Trophoblast cell (in vitro differentiated cells and primary cell): ENCODE data around the gene ITGA11.

Experiments used
- DNase-seq, 2 donors: peaks; one replicate each; pipeline ENCODE4 v3.0.0-alpha.2; 2016
- H2AFZ ChIP-seq: 2 replicates; pipeline ENCODE4 v1.6.1; 2013; ENCODE audit warnings: low read length, moderate library complexity, mild to moderate bottlenecking; ENCODE audit not compliant: insufficient read depth, poor library complexity
- H2AK5ac ChIP-seq: 2 replicates; pipeline ENCODE4 v1.6.1; 2013; ENCODE audit warnings: mild to moderate bottlenecking, low read length
- H2BK120ac ChIP-seq: 2 replicates; pipeline ENCODE4 v1.6.1; 2013; ENCODE audit warnings: low read length, mild to moderate bottlenecking, moderate library complexity; ENCODE audit not compliant: insufficient read depth, poor library complexity
- H2BK12ac ChIP-seq: 2 replicates; pipeline ENCODE4 v1.6.1; 2013; ENCODE audit warnings: mild to moderate bottlenecking, low read length, moderate library complexity
- H2BK5ac ChIP-seq: 2 replicates; pipeline ENCODE4 v1.6.1; 2013; ENCODE audit warnings: low read length, low read depth, moderate library complexity, mild to moderate bottlenecking; ENCODE audit not compliant: poor library complexity
- H3K14ac ChIP-seq: 2 replicates; pipeline ENCODE4 v1.6.1; 2013; ENCODE audit warnings: mild to moderate bottlenecking, low read length
- H3K18ac ChIP-seq: 2 replicates; pipeline ENCODE4 v1.6.1; 2013; ENCODE audit warnings: mild to moderate bottlenecking, low read length
- H3K23ac ChIP-seq: 2 replicates; pipeline ENCODE4 v1.6.1; 2013; ENCODE audit warnings: low read length
- H3K27ac ChIP-seq: 2 replicates; pipeline ENCODE4 v1.5.1; 2013; ENCODE audit warnings: low read depth, mild to moderate bottlenecking, inconsistent platforms, low read length, moderate library complexity
- H3K27me3 ChIP-seq: 2 replicates; pipeline ENCODE4 v1.6.1; 2013; ENCODE audit warnings: inconsistent platforms, mild to moderate bottlenecking, low read length, moderate library complexity; ENCODE audit not compliant: insufficient read depth
- H3K36me3 ChIP-seq, 2 experiments: 1 replicate in 1 of 2; 2 replicates in 1 of 2; pipeline ENCODE4 v1.6.1; 2013; ENCODE audit warnings: low read length in 2 of 2, mild to moderate bottlenecking in 2 of 2, moderate library complexity in 1 of 2; ENCODE audit not compliant: insufficient read depth in 2 of 2, control insufficient read depth in 1 of 2
- H3K4ac ChIP-seq: 2 replicates; pipeline ENCODE4 v1.6.1; 2013; ENCODE audit warnings: low read depth, mild to moderate bottlenecking, low read length, moderate library complexity
- H3K4me1 ChIP-seq, 2 experiments: 1 replicate in 1 of 2; 2 replicates in 1 of 2; pipeline ENCODE4 v1.6.1; 2013; ENCODE audit warnings: low read length in 2 of 2, mild to moderate bottlenecking in 2 of 2, moderate library complexity in 1 of 2; ENCODE audit not compliant: insufficient read depth in 2 of 2, control insufficient read depth in 1 of 2
- H3K4me2 ChIP-seq: 2 replicates; pipeline ENCODE4 v1.6.1; 2013; ENCODE audit warnings: inconsistent platforms, mild to moderate bottlenecking, low read length, moderate library complexity
- H3K4me3 ChIP-seq: 2 replicates; pipeline ENCODE4 v1.5.1; 2013; ENCODE audit warnings: mild to moderate bottlenecking, low read depth, low read length, inconsistent platforms
- H3K79me1 ChIP-seq: one replicate; pipeline ENCODE4 v1.6.1; 2013; ENCODE audit warnings: low read length
- H3K79me2 ChIP-seq: 2 replicates; pipeline ENCODE4 v1.6.1; 2013; ENCODE audit warnings: low read length, mild to moderate bottlenecking; ENCODE audit not compliant: control insufficient read depth, insufficient read depth, poor library complexity
- H3K9ac ChIP-seq: 2 replicates; pipeline ENCODE4 v1.6.1; 2013; ENCODE audit warnings: mild to moderate bottlenecking, low read length
- H3K9me3 ChIP-seq: 2 replicates; pipeline ENCODE4 v1.6.1; 2013; ENCODE audit warnings: low read depth, mild to moderate bottlenecking, control low read depth, inconsistent platforms, low read length; ENCODE audit not compliant: insufficient read depth
- H4K12ac ChIP-seq: 2 replicates; pipeline ENCODE4 v1.6.1; 2013; ENCODE audit warnings: low read depth, mild to moderate bottlenecking, low read length, moderate library complexity
- H4K8ac ChIP-seq: 2 replicates; pipeline ENCODE4 v1.6.1; 2013; ENCODE audit warnings: low read depth, mild to moderate bottlenecking, low read length, moderate library complexity
- H4K91ac ChIP-seq: one replicate; pipeline ENCODE4 v1.6.1; 2013; ENCODE audit warnings: low read depth, mild to moderate bottlenecking, low read length, moderate library complexity
- WGBS: extraction: QIAGEN DNeasy Blood & Tissue Kit; methylation state at CpG from one replicate; pipeline ENCODE4 v1.1.7; 2013; ENCODE audit warnings: missing lambda C conversion rate; ENCODE audit not compliant: insufficient read length, insufficient coverage; ENCODE audit errors: extremely low coverage; 5-methylcytosine and 5-hydroxymethylcytosine counted together

ITGA11 gene

GRCh38 chr15:68379759-68380290, 52.1 kb downstream of the ITGA11 start:
- WGBS = no CpG with 5 or more reads among the region's 3 CpGs
- no peak overlapping the region for H4K91ac ChIP-seq
- no peak overlapping the region for H3K4ac ChIP-seq
- H3K18ac ChIP-seq = no peak overlapping the region
- H3K27me3 ChIP-seq = no peaks in the 10 kb centered on the region
- no peak overlapping the region for H2AK5ac ChIP-seq
- no peak overlapping the region for H3K27ac ChIP-seq
- no peak overlapping the region for H2BK120ac ChIP-seq
- DNase-seq = no peak
- no peak overlapping the region for H2AFZ ChIP-seq
- no peak overlapping the region for H4K12ac ChIP-seq
- no peak overlapping the region for H3K4me3 ChIP-seq
- H3K4me2 ChIP-seq = no peak overlapping the region
- no peaks in the 10 kb centered on the region for H3K9me3 ChIP-seq
- H3K36me3 ChIP-seq = no peaks in the 10 kb centered on the region
- no peak overlapping the region for H2BK12ac ChIP-seq
- no peak overlapping the region for H3K23ac ChIP-seq
- H4K8ac ChIP-seq = no peak overlapping the region
- H3K4me1 ChIP-seq = no peaks in the 10 kb centered on the region
- no peak overlapping the region for H2BK5ac ChIP-seq
- H3K14ac ChIP-seq = no peak overlapping the region
- H3K79me2 ChIP-seq = no peaks in the 10 kb centered on the region
- H3K9ac ChIP-seq = no peak overlapping the region
- no peaks in the 10 kb centered on the region for H3K79me1 ChIP-seq

- Histone ChIP-seq H2AFZ (no peak overlapping the region), H4K91ac (no peak overlapping the region)
- WGBS = no CpG with 5 or more reads among the region's 8 CpGs
These were observed 52.8 kb downstream of the ITGA11 start for GRCh38 chr15:68379058-68379758.

GRCh38 chr15:68378595-68378994, 53.4 kb downstream of the ITGA11 start:
- Histone ChIP-seq H3K14ac (no peak overlapping the region), H3K18ac (no peak overlapping the region), H4K91ac (no peak overlapping the region), H3K9ac (no peak overlapping the region), H3K36me3 (no peaks in the 10 kb centered on the region), H3K79me2 (no peaks in the 10 kb centered on the region), H3K23ac (no peak overlapping the region), H3K4ac (no peak overlapping the region), H2BK12ac (no peak overlapping the region), H2AK5ac (no peak overlapping the region), H3K79me1 (no peaks in the 10 kb centered on the region), H4K8ac (no peak overlapping the region), H2BK5ac (no peak overlapping the region), H3K4me1 (no peaks in the 10 kb centered on the region), H3K27ac (no peak overlapping the region), H2BK120ac (no peak overlapping the region), H4K12ac (no peak overlapping the region), H3K9me3 (no peaks in the 10 kb centered on the region), H3K27me3 (no peaks in the 10 kb centered on the region), H2AFZ (no peak overlapping the region), H3K4me3 (no peak overlapping the region), H3K4me2 (no peak overlapping the region)
- no CpG with 5 or more reads among the region's 3 CpGs for WGBS
- DNase-seq = no peak

More at GRCh38 chr15:68379058-68379758, 52.8 kb downstream of the ITGA11 start:
- Histone ChIP-seq H3K18ac (no peak overlapping the region), H3K4me1 (no peaks in the 10 kb centered on the region), H3K9me3 (no peaks in the 10 kb centered on the region), H3K4me2 (no peak overlapping the region), H3K9ac (no peak overlapping the region), H3K27ac (no peak overlapping the region), H3K4me3 (no peak overlapping the region), H3K79me1 (no peaks in the 10 kb centered on the region), H3K27me3 (no peaks in the 10 kb centered on the region), H3K79me2 (no peaks in the 10 kb centered on the region), H3K36me3 (no peaks in the 10 kb centered on the region), H2BK120ac (no peak overlapping the region), H4K8ac (no peak overlapping the region), H2BK12ac (no peak overlapping the region), H3K23ac (no peak overlapping the region), H2BK5ac (no peak overlapping the region), H4K12ac (no peak overlapping the region), H3K14ac (no peak overlapping the region), H2AK5ac (no peak overlapping the region), H3K4ac (no peak overlapping the region)
- DNase-seq = no peak

- Histone ChIP-seq H3K9ac (no peak overlapping the region), H4K91ac (no peak overlapping the region), H3K79me2 (no peaks in the 10 kb centered on the region), H2BK120ac (no peak overlapping the region), H3K36me3 (no peaks in the 10 kb centered on the region), H3K27me3 (no peaks in the 10 kb centered on the region), H3K4ac (no peak overlapping the region), H2BK12ac (no peak overlapping the region), H3K4me3 (no peak overlapping the region), H3K27ac (no peak overlapping the region), H3K79me1 (no peaks in the 10 kb centered on the region), H4K8ac (no peak overlapping the region), H3K9me3 (no peaks in the 10 kb centered on the region), H2AFZ (no peak overlapping the region), H3K4me1 (no peaks in the 10 kb centered on the region), H3K4me2 (no peak overlapping the region), H2BK5ac (no peak overlapping the region), H4K12ac (no peak overlapping the region), H3K23ac (no peak overlapping the region), H2AK5ac (no peak overlapping the region), H3K14ac (no peak overlapping the region), H3K18ac (no peak overlapping the region)
- no CpG with 5 or more reads among the region's 3 CpGs for WGBS
- no peak for DNase-seq
These were observed 54.2 kb downstream of the ITGA11 start for GRCh38 chr15:68377766-68378165.
